Activated T-helper 1 cell treated with anti-CD3 and anti-CD28 coated beads, Interleukin-12 subunit alpha, Interleukin-12 subunit beta, Interleukin-2, Interleukin-4 antibody, amounts not matched to agents 30 ng/mL and 10 ng/mL and 1 ng/mL, durations not matched to agents 14 hours and 24 hours and 36 hours (primary cell): ENCODE results near the gene EHMT1. TPM values are rescaled to one million over a fixed set of nuclear protein-coding genes. Genes with fewer than 3 reads are reported as not detected.
A peak's percentile ranks its signal among the peaks of the same experiment; 100 is the strongest.

ENCODE experiments used
- DNase-seq: peaks from one replicate; pipeline ENCODE4 v3.0.0; 2021; ENCODE audit warnings: low spot score
- H3K27ac Mint-ChIP-seq: one replicate; pipeline ENCODE4 v1.8.0; 2021; ENCODE audit warnings: mild to moderate bottlenecking, mixed read lengths
- H3K27me3 Mint-ChIP-seq: one replicate; pipeline ENCODE4 v1.8.0; 2022; ENCODE audit warnings: mild to moderate bottlenecking, moderate library complexity, mixed read lengths; ENCODE audit not compliant: insufficient read depth
- H3K36me3 Mint-ChIP-seq: one replicate; pipeline ENCODE4 v1.8.0; 2021; ENCODE audit warnings: low read depth, mixed read lengths
- H3K4me1 Mint-ChIP-seq: one replicate; pipeline ENCODE4 v1.8.0; 2021; ENCODE audit warnings: low read depth, mixed read lengths
- H3K4me3 Mint-ChIP-seq: one replicate; pipeline ENCODE4 v1.8.0; 2021; ENCODE audit warnings: mild to moderate bottlenecking, moderate library complexity, mixed read lengths
- H3K9me3 Mint-ChIP-seq: one replicate; pipeline ENCODE4 v1.8.0; 2021; ENCODE audit warnings: mixed read lengths
- intact Hi-C: fragments of 100-400 bp; cut with micrococcal nuclease; formaldehyde crosslinking; loops from one replicate; pipeline ENCODE4 v1.15.1; 2024
- total RNA-seq: library from RNA; stranded (reverse); gene quantifications from 2 replicates; pipeline ENCODE4 v1.2.3, GENCODE V29; 2022

Gene EHMT1
- total RNA-seq, 1 donor from 2014 or later: 97.0 TPM

DNA sequence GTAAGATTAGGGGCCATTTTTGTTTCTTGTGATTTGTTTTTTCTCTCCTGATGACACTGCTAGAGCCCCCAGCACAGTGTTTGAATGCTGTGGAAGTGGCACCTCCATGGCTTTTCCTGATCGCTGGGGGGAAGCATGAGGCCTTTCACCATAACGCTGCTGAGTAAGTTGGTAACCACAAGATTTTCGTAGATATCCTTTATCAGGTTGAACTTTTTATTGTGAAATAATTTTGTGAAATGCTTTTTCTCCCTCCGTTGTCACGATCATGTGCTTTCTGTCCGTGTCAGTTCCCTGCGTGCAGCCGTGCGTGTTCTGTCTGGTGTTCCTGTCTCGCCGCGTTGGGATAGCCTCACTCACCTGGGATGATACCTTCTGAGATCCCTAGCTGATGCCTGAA is 59.4 kb downstream of the EHMT1 start:
- Mint-ChIP-seq H3K36me3 (peaks cover 7% of the 10 kb centered on the region), H3K4me1 (peaks cover 4% of the 10 kb centered on the region), H3K27ac (no peak overlapping the region), H3K9me3 (no peaks in the 10 kb centered on the region), H3K4me3 (no peak overlapping the region), H3K27me3 (no peaks in the 10 kb centered on the region)
- DNase-seq: no peak
- intact Hi-C loops: no loop called here

DNA sequence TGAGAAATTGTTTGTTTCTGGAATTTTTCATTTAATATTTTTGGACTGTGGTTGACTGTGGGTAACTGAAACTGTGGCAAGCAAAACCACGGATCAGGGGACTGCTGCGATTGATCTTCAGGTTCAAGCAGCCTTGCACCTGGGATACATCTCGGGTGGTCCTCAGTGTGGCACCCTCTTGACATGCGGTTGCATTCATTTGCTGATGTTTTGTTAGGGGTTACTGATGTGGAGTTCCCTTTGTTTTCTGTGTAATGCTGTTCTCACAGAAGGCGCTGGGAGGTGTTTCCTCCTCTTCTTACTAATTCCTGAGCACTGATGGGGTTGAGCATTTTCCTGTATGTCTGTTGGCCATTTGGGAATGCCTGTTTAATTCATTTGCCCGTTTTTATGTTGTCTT is 60.4 kb downstream of the EHMT1 start:
- Mint-ChIP-seq H3K4me1 (peaks cover 4% of the 10 kb centered on the region), H3K27me3 (no peaks in the 10 kb centered on the region), H3K27ac (no peak overlapping the region), H3K9me3 (no peaks in the 10 kb centered on the region), H3K36me3 (peaks cover 7% of the 10 kb centered on the region), H3K4me3 (no peak overlapping the region)
- no peak for DNase-seq
- intact Hi-C loops: no loop called here

DNA sequence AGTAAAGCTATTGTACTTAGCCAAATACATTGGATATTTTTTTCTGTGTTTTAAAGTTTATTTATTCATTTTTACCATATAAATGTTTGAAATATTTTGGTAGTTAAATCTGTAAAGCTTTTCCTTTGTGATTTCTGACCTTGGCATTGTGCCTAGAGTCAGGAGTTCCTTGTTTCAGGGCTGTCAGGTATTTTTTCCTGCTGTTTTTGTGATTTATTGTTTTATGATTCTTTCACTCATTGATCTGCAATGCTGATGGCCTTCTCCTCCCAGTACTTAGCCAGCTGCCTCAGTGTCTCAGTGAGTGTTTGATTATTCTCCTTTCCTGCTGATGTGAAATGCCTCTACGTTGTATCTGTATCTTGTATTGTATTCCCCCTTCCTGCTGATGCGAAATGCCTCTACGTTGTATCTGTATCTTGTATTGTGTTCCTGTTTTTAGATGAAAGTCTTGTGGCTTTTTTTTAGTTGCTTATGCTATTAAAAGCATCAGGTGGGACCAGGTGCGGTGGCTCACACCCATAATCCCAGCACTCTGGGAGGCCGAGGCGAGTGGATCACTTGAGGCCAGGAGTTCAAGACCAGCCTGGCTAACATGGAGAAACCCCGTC is 61.0 kb downstream of the EHMT1 start:
- Mint-ChIP-seq H3K36me3 (peaks cover 7% of the 10 kb centered on the region), H3K9me3 (no peaks in the 10 kb centered on the region), H3K4me3 (no peak overlapping the region), H3K4me1 (peaks cover 4% of the 10 kb centered on the region), H3K27me3 (no peaks in the 10 kb centered on the region), H3K27ac (peak overlapping the region; percentile 72)
- no peak for DNase-seq
- intact Hi-C loops: no loop called here

DNA sequence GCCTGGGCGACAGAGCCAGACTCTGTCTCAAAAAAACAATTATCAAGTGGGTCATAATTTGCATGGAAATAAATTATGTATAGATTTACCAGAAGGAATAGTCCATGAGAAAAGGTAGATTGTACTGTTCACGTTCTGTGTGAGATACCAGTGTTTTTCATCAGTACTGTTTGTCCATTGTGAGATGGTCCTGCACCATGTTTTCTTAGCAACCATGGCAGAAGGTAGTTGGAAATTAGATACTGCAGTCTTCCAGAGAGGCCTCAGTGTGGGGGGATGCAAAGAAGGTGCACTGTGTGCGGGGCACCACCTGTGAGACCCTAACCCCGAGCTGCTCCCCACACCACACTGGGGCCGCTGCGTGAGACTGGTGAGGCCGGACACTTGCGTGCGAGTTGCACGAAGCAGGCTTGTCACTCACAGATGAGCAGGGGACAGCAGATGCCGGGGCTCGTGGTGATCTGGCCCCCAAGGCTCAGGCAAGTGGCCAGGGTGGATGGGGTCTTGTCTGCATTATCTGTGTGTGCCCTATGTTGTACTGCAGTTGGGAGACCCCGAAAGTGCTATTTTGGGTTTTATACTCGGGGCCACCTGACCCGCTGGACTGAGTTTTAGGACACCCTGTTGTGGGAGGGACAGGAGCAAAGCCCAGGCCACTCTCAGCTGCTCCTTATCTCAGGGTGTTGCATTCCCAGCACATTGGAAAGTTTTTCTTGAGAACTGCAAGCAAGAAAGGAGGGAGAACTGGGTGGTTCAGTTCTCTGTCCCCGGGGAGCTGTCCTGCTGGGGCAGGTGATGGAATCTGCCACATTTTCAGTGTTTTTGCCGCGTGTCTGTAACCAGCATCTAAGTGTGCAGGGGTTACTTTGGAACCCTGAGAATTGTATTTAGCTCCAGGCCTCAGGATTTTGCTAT is 61.9 kb downstream of the EHMT1 start:
- Mint-ChIP-seq H3K9me3 (no peaks in the 10 kb centered on the region), H3K4me1 (peaks cover 4% of the 10 kb centered on the region), H3K4me3 (no peak overlapping the region), H3K27ac (no peak overlapping the region), H3K36me3 (peaks cover 7% of the 10 kb centered on the region), H3K27me3 (no peaks in the 10 kb centered on the region)
- no peak for DNase-seq
- intact Hi-C loops: no loop called here

DNA sequence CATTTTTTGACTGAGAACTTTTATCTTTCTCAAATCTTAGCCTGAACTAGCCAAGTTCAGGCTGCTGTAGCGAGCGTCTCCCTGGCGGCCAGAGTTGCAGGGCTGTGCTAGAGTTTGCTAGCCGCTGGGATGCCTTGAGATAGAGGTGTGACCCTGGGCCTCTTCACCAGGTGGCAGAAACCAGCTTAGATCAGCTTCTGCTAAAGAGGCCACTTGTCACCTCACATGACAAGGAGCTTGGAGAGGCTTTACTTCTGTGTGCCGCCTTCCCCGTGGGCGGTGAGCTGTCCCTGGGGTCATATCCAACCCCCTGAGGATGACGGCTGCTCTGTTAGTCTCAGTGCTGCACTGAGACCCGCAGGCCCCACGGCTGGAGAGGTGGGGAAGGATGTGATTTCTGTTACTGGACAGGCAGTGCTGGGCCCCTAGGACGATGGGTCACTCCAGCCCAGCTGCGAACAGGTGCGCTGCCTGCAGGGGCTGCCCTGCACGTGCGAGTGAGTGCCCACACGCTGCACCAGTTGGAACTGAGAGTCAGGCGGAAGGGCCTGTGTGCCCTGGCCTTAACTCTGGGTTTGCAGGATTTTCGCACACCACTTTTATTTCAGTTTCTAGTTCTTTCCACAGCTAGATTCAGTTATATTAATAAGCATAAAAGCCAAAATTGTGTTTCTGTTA is 63.8 kb downstream of the EHMT1 start:
- no peak overlapping the region for H3K4me3 Mint-ChIP-seq
- no peak overlapping the region for H3K27ac Mint-ChIP-seq
- no peak for DNase-seq
- peaks cover 4% of the 10 kb centered on the region for H3K4me1 Mint-ChIP-seq
- H3K36me3 Mint-ChIP-seq: peaks cover 7% of the 10 kb centered on the region
- H3K9me3 Mint-ChIP-seq: no peaks in the 10 kb centered on the region
- intact Hi-C loops: no loop called here
- no peaks in the 10 kb centered on the region for H3K27me3 Mint-ChIP-seq

DNA sequence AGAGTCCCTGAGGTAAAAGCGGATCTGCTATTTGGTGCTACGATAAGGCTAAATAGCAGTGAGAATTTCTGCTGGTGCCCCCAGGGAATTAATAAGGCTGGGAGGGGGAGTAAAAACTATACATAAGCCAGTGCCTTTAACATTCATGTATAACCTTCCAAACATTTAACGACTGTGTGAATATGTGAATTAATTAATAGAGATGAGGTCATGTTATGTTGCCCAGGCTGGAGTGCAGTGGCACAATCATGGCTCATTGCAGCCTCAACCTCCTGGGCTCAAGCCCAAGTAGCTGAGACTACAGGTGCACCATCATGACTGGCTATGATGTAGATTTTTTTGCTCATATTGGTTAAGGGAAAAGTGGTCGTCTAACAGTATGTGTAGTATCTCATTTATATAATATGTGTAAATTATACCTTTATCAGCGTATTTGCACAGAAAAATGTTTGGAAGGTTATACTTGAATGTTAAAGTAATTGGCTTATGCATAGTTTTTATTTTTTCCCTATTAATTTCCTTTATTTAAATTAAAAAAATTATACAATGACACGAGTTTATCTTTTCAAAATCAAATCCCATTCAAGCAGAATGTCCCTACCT is 64.6 kb downstream of the EHMT1 start:
- peaks cover 4% of the 10 kb centered on the region for H3K36me3 Mint-ChIP-seq
- intact Hi-C loops: no loop called here
- H3K4me3 Mint-ChIP-seq: no peak overlapping the region
- H3K27me3 Mint-ChIP-seq: no peaks in the 10 kb centered on the region
- H3K9me3 Mint-ChIP-seq: no peaks in the 10 kb centered on the region
- H3K27ac Mint-ChIP-seq: no peak overlapping the region
- peaks cover 1% of the 10 kb centered on the region for H3K4me1 Mint-ChIP-seq
- no peak for DNase-seq

DNA sequence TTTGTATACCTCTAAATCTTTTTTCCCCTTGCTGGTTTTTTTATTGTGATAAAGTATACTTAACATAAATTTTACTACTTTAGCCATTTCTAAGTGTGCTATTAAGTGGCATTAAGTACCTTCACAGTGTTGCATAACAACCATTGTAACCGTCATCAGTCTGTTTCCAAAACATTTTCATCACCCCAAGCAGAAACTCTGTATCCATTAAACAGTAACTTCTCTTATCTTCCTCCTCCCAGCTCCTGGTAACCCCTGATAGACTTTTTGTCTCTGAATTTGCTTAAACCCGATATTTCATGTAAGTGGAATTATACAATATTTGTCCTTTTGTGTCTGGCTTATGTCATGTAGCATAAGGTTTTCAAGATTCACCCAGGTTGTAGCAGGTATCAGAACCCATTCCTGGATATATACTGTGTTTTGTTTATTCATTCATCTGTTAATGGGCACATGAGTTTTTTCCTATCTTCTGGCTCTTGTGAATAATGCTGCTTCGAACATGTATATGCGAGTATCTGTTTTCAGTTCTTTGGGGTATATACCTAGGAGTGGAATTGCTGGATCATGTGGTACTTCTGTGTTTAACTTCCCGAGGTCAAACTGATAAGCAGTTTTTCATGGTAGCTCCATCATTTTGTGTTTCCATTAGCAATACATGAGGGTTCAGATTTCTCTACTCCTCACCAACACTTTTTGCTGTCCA is 66.4 kb downstream of the EHMT1 start:
- Mint-ChIP-seq H3K27me3 (no peaks in the 10 kb centered on the region), H3K9me3 (no peaks in the 10 kb centered on the region), H3K4me3 (no peak overlapping the region), H3K36me3 (no peaks in the 10 kb centered on the region), H3K27ac (no peak overlapping the region), H3K4me1 (peaks cover 4% of the 10 kb centered on the region)
- no peak for DNase-seq
- intact Hi-C loops: no loop called here

DNA sequence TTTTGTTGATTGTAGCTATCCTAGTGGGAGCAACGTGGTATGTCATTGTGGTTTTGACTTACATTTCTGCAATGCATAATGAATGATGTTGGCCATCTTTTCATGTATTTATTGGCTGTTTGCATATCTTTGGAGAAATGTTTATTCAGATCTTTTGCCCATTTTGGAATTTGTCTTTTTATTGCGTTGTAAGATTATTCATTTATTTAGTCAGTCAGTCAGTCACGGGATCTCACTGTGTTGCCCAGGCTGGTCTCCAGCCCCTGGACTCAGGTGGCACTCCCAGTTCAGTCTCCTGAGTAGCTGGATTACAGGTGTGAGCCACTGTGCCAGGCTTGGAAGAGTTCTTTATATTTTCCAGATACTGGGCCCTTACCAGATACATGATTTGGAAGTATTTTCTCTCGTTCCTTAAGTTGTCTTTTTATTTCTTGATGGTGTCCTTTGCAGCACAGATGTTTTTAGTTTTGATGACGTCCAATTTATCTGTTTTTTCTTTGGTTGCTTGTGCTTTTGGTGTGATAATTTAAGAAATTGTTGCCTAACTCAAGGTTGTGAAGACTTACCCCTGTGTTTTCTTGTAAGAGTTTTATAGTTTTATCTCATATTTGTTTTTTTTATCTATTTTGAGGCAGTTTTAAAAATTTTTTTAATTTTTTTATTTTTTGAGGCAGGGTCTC is 67.1 kb downstream of the EHMT1 start:
- Mint-ChIP-seq H3K36me3 (no peaks in the 10 kb centered on the region), H3K4me3 (no peak overlapping the region), H3K4me1 (peaks cover 5% of the 10 kb centered on the region), H3K9me3 (no peaks in the 10 kb centered on the region), H3K27me3 (no peaks in the 10 kb centered on the region), H3K27ac (no peak overlapping the region)
- intact Hi-C loops: no loop called here
- no peak for DNase-seq

DNA sequence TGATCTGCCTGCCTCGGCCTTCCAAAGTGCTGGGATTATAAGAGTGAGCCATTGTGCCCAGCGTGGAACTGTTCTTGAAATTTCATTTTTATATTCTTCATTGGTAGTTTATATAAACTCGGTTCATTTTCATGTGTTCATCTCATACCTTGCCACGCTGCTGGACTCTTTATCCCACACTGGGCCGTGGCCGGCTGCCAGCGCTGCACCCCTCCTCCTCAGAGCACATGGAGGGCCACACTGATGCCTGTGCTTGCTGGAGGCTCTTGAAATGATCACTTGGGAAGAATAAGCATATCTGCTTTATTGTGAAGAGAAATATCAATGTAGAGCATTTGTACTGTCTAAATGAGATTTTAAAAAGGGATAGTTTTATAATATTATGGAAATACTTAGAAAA is 69.5 kb downstream of the EHMT1 start:
- H3K4me3 Mint-ChIP-seq: no peak overlapping the region
- H3K27me3 Mint-ChIP-seq: no peaks in the 10 kb centered on the region
- no peak for DNase-seq
- no peak overlapping the region for H3K27ac Mint-ChIP-seq
- intact Hi-C loops: no loop called here
- peaks cover 12% of the 10 kb centered on the region for H3K4me1 Mint-ChIP-seq
- H3K9me3 Mint-ChIP-seq: no peaks in the 10 kb centered on the region
- no peaks in the 10 kb centered on the region for H3K36me3 Mint-ChIP-seq

DNA sequence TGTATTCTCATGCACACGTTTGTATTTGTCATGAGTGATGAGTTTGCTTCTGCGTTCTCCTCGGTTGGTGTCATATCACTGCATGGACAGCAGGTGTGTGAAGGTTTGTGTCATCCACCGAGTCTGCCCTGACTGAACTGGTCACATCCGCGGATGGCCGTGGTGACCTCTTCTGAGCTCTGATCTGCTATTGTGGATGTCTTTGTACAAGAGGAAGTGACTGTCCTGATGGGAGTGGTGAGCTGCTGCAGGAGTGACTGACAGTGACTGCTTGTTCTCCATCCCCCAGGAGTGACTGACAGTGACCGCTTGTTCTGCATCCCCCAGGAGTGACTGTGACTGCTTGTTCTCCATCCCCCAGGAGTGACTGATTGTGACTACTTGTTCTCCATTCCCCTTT is 69.9 kb downstream of the EHMT1 start:
- Mint-ChIP-seq H3K36me3 (no peaks in the 10 kb centered on the region), H3K27me3 (no peaks in the 10 kb centered on the region), H3K27ac (no peak overlapping the region), H3K4me3 (no peak overlapping the region), H3K9me3 (no peaks in the 10 kb centered on the region), H3K4me1 (peaks cover 12% of the 10 kb centered on the region)
- intact Hi-C loops: no loop called here
- no peak for DNase-seq

DNA sequence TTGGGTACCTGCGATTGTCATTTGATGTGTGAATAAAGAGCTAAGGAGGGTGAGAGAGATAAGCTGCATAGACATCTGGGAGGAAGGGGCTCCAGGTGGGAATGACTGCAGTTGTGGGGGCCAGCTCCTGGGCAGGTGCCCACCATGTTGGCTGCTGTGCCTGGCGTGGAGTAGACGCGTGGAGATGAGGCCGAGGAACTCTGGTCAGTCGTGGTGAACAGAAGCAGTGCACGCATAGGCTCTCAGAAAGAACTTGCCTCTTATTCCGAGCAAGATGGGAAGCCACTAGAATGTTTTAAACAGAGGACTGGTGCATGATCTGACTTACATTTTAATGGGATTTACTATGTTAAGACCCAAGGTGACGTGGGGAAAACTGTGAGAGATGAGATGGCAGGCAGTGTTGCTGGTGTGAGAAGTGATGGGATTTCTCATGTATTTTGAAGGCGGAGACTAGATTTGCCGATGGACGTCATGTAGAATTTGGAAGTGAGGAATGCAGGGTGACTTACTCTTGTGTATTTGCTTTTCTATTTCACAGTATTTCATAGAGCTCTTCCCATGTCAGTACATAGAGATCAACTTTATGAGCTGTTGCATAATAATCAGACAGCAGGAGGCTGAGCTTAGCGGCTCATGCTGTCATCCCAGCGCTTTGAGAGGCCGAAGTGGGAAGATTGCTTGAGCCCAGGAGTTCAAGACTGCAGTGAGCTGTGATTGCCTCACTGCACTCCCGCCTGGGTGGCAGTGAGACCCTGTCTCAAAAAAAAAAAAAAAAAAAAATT is 71.1 kb downstream of the EHMT1 start:
- no peaks in the 10 kb centered on the region for H3K36me3 Mint-ChIP-seq
- H3K27me3 Mint-ChIP-seq: no peaks in the 10 kb centered on the region
- H3K4me3 Mint-ChIP-seq: no peak overlapping the region
- DNase-seq: no peak
- H3K27ac Mint-ChIP-seq: no peak overlapping the region
- intact Hi-C loops: no loop called here
- H3K9me3 Mint-ChIP-seq: no peaks in the 10 kb centered on the region
- peaks cover 12% of the 10 kb centered on the region for H3K4me1 Mint-ChIP-seq
